Neural cell (in vitro differentiated cells): ENCODE results near the gene SGCD. TPM values are rescaled to one million over a fixed set of nuclear protein-coding genes. Genes with fewer than 3 reads are reported as not detected.

Experiments
- H2AFZ ChIP-seq: fragments of 200-600, 300-800 bp; sonication (generic), shearing (Covaris generic); 2 replicates; pipeline ENCODE4 v1.6.0; 2014; ENCODE audit warnings: low read depth, mild to moderate bottlenecking, antibody characterized with exemption, low read length, moderate library complexity
- H3F3A ChIP-seq: fragments of 200-600 bp; shearing (Covaris generic); 2 replicates; pipeline ENCODE4 v1.6.1; 2016; ENCODE audit warnings: mild to moderate bottlenecking, moderate library complexity, mixed read lengths, antibody characterized with exemption, low read length; ENCODE audit not compliant: insufficient read depth, poor library complexity, severe bottlenecking
- H3K27ac ChIP-seq: fragments of 200-600, 300-800 bp; sonication (generic), shearing (Covaris generic); 2 replicates; pipeline ENCODE4 v1.5.1; 2014; ENCODE audit warnings: mild to moderate bottlenecking, low read length, moderate library complexity
- H3K27me3 ChIP-seq: fragments of 300-800, 200-600 bp; sonication (generic), shearing (Covaris generic); 2 replicates; pipeline ENCODE4 v1.6.0; 2014; ENCODE audit warnings: mild to moderate bottlenecking, low read depth, low read length, moderate library complexity; ENCODE audit not compliant: insufficient read depth
- H3K36me3 ChIP-seq: fragments of 300-800, 200-600 bp; sonication (generic), shearing (Covaris generic); 2 replicates; pipeline ENCODE4 v1.5.1; 2014; ENCODE audit warnings: mild to moderate bottlenecking, antibody characterized with exemption, low read length, moderate library complexity; ENCODE audit not compliant: insufficient read depth
- H3K4me2 ChIP-seq: fragments of 300-800, 200-600 bp; sonication (generic), shearing (Covaris generic); 2 replicates; pipeline ENCODE4 v1.6.0; 2014; ENCODE audit warnings: mild to moderate bottlenecking, low read length
- H3K4me3 ChIP-seq: fragments of 300-800, 200-600 bp; sonication (generic), shearing (Covaris generic); 2 replicates; pipeline ENCODE4 v1.5.1; 2014; ENCODE audit warnings: mild to moderate bottlenecking, low read length, moderate library complexity
- H3K79me2 ChIP-seq: fragments of 200-600 bp; shearing (Covaris generic); replicated peaks from 2 replicates; pipeline ENCODE4 v1.6.0; 2014; ENCODE audit warnings: mild to moderate bottlenecking, low read length, moderate library complexity; ENCODE audit not compliant: insufficient read depth
- H3K9ac ChIP-seq: fragments of 300-800, 200-600 bp; sonication (generic), shearing (Covaris generic); 2 replicates; pipeline ENCODE4 v1.6.1; 2016; ENCODE audit warnings: mild to moderate bottlenecking, low read length, mixed read lengths
- H3K9me2 ChIP-seq: fragments of 200-600 bp; shearing (Covaris generic); 2 replicates; pipeline ENCODE4 v1.6.1; 2016; ENCODE audit warnings: mild to moderate bottlenecking, low read length, mixed read lengths; ENCODE audit not compliant: insufficient read depth
- H3K9me3 ChIP-seq: fragments of 200-600, 300-800 bp; sonication (generic), shearing (Covaris generic); 2 replicates; pipeline ENCODE4 v1.6.1; 2016; ENCODE audit warnings: mild to moderate bottlenecking, mixed run types, low read length, moderate library complexity, mixed read lengths
- H4K20me1 ChIP-seq: fragments of 200-600 bp; shearing (Covaris generic); 2 replicates; pipeline ENCODE4 v1.6.1; 2016; ENCODE audit warnings: mild to moderate bottlenecking, mixed run types; ENCODE audit not compliant: insufficient read depth
- EP300 ChIP-seq: fragments of 450-650 bp; conservative IDR thresholded peaks from 2 replicates; pipeline ENCODE4 v1.6.1; 2014; ENCODE audit warnings: antibody characterized with exemption, mild to moderate bottlenecking, moderate library complexity; ENCODE audit not compliant: poor library complexity, severe bottlenecking
- EZH2 ChIP-seq: fragments of 200-600, 300-800 bp; shearing (Covaris generic), sonication (generic); IDR thresholded peaks from 2 replicates; pipeline ENCODE4 v1.6.1; 2014; ENCODE audit warnings: antibody characterized with exemption, low read length, borderline replicate concordance, mild to moderate bottlenecking; ENCODE audit not compliant: insufficient read depth, poor library complexity, severe bottlenecking
- MXI1 ChIP-seq: fragments of 450-650 bp; conservative IDR thresholded peaks from 2 replicates; pipeline ENCODE4 v1.6.1; 2014; ENCODE audit warnings: antibody characterized with exemption, mild to moderate bottlenecking; ENCODE audit not compliant: poor library complexity, severe bottlenecking
- POLR2AphosphoS5 ChIP-seq: IDR thresholded peaks from 2 replicates; pipeline ENCODE4 v1.6.1; 2012
- RAD21 ChIP-seq: fragments of 450-650 bp; conservative IDR thresholded peaks from 2 replicates; pipeline ENCODE4 v1.6.1; 2014; ENCODE audit warnings: antibody characterized with exemption, mild to moderate bottlenecking, moderate library complexity
- SMC3 ChIP-seq: fragments of 450-650 bp; conservative IDR thresholded peaks from 2 replicates; pipeline ENCODE4 v1.6.1; 2014; ENCODE audit warnings: antibody characterized with exemption, mild to moderate bottlenecking, moderate library complexity; ENCODE audit not compliant: poor library complexity
- TAF1 ChIP-seq: IDR thresholded peaks from 2 replicates; pipeline ENCODE4 v1.6.1; 2012; ENCODE audit warnings: low read depth
- polyA plus RNA-seq: library from polyadenylated mRNA; depleted of rRNA; stranded (reverse); fragments of >200 nt; gene quantifications from 2 replicates; pipeline ENCODE4 v1.2.3, GENCODE V29; 2014
- TF ChIP-seq, protein P1 (sequence below): fragments of 450-650 bp; IDR thresholded peaks from 2 replicates; pipeline ENCODE4 v1.5.1; 2014; ENCODE audit warnings: antibody characterized with exemption, mild to moderate bottlenecking, moderate library complexity; ENCODE audit not compliant: poor library complexity, severe bottlenecking
- TF ChIP-seq, protein P2 (sequence below): IDR thresholded peaks from 2 replicates; pipeline ENCODE4 v1.6.1; 2012; ENCODE audit warnings: borderline replicate concordance

The SGCD gene
- polyA plus RNA-seq, 1 donor from 2014 or later = 3.4 TPM

DNA sequence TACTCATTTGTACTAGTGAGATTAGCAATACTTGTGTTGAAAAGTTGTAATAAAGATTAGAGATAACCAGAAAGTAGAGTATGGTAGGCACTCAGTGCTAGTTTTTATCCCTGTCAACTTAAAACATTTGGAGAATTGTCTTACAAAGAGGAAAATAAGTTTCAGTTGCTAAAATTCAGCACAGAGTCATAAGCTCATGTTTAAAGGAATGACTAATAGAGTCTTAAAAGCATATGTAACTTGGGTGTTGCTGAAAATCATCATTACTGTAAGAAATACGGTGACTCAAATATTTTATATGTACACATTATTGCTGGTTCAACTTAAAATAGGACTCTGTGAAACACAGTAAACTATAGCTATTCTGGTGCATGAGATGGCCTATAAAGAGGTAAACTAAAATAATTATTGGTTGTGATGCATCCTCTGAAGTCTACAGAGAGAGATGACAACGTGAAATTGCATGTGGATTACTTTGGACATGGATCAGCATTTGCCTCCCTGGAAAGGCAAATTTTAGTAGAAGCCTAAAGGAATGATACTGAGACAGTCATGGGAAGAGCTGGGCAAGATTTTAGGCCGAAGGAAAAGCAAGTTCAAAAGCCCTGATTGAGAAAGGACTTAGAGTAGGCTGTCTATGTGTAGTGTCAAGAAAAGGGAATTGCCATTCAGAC is 34.6 kb downstream of the SGCD start:
- Histone ChIP-seq H3F3A (no peaks in the 10 kb centered on the region), H3K27me3 (no peaks in the 10 kb centered on the region), H3K9me2 (no peaks in the 10 kb centered on the region), H3K9me3 (no peaks in the 10 kb centered on the region), H3K27ac (no peak overlapping the region), H3K36me3 (no peaks in the 10 kb centered on the region), H3K4me2 (no peak overlapping the region), H3K79me2 (no peaks in the 10 kb centered on the region), H2AFZ (no peak overlapping the region), H4K20me1 (no peaks in the 10 kb centered on the region), H3K9ac (no peak overlapping the region), H3K4me3 (no peak overlapping the region)
- no peak for TF ChIP-seq MXI1
- TF ChIP-seq POLR2AphosphoS5 = no peak
- no peak for TF ChIP-seq RAD21
- no peak for TF ChIP-seq TAF1
- no peak for TF ChIP-seq EZH2
- no peak for TF ChIP-seq EP300
- TF ChIP-seq, protein P1, sequence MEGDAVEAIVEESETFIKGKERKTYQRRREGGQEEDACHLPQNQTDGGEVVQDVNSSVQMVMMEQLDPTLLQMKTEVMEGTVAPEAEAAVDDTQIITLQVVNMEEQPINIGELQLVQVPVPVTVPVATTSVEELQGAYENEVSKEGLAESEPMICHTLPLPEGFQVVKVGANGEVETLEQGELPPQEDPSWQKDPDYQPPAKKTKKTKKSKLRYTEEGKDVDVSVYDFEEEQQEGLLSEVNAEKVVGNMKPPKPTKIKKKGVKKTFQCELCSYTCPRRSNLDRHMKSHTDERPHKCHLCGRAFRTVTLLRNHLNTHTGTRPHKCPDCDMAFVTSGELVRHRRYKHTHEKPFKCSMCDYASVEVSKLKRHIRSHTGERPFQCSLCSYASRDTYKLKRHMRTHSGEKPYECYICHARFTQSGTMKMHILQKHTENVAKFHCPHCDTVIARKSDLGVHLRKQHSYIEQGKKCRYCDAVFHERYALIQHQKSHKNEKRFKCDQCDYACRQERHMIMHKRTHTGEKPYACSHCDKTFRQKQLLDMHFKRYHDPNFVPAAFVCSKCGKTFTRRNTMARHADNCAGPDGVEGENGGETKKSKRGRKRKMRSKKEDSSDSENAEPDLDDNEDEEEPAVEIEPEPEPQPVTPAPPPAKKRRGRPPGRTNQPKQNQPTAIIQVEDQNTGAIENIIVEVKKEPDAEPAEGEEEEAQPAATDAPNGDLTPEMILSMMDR = no peak
- TF ChIP-seq, protein P2, sequence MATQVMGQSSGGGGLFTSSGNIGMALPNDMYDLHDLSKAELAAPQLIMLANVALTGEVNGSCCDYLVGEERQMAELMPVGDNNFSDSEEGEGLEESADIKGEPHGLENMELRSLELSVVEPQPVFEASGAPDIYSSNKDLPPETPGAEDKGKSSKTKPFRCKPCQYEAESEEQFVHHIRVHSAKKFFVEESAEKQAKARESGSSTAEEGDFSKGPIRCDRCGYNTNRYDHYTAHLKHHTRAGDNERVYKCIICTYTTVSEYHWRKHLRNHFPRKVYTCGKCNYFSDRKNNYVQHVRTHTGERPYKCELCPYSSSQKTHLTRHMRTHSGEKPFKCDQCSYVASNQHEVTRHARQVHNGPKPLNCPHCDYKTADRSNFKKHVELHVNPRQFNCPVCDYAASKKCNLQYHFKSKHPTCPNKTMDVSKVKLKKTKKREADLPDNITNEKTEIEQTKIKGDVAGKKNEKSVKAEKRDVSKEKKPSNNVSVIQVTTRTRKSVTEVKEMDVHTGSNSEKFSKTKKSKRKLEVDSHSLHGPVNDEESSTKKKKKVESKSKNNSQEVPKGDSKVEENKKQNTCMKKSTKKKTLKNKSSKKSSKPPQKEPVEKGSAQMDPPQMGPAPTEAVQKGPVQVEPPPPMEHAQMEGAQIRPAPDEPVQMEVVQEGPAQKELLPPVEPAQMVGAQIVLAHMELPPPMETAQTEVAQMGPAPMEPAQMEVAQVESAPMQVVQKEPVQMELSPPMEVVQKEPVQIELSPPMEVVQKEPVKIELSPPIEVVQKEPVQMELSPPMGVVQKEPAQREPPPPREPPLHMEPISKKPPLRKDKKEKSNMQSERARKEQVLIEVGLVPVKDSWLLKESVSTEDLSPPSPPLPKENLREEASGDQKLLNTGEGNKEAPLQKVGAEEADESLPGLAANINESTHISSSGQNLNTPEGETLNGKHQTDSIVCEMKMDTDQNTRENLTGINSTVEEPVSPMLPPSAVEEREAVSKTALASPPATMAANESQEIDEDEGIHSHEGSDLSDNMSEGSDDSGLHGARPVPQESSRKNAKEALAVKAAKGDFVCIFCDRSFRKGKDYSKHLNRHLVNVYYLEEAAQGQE = no peak
- no peak for TF ChIP-seq SMC3

DNA sequence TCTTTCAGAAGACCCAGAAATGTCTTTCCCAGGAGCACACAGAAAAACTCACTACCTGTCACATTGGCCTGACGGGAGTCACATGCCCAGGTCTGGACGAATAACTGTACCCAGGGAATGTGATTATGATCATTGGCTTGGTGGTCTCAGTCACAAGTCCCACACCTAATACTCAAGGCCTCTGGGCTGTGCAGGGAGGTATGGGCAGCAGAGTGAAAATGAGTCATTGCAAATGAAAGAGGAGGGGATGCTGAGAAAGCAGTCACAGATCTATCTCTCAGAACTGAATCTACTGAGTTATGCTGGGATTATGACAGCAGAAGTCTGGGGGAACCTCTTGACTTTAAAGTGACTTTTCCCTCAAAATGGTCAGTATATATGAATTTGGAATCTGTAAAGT is 36.9 kb downstream of the SGCD start:
- H3K36me3 ChIP-seq = no peaks in the 10 kb centered on the region
- H2AFZ ChIP-seq = no peak overlapping the region
- no peaks in the 10 kb centered on the region for H4K20me1 ChIP-seq
- H3F3A ChIP-seq = no peaks in the 10 kb centered on the region
- H3K27me3 ChIP-seq = no peaks in the 10 kb centered on the region
- H3K9me2 ChIP-seq = no peaks in the 10 kb centered on the region
- TF ChIP-seq, protein P2 = no peak
- no peaks in the 10 kb centered on the region for H3K9me3 ChIP-seq
- H3K4me2 ChIP-seq = no peak overlapping the region
- H3K9ac ChIP-seq = no peak overlapping the region
- no peak overlapping the region for H3K4me3 ChIP-seq
- H3K27ac ChIP-seq = no peak overlapping the region
- no peaks in the 10 kb centered on the region for H3K79me2 ChIP-seq
